Prostate gland (tissue), 2 donors: Measurements from ENCODE around the gene SYT13. TPM values are rescaled to one million over a fixed set of nuclear protein-coding genes. Genes with fewer than 3 reads are reported as not detected.

Experiments
- DNase-seq: peaks from one replicate; pipeline ENCODE4 v3.0.0-alpha.2; 2019; ENCODE audit warnings: low spot score
- H3K27ac ChIP-seq, 2 donors: fragments of 200-600 bp; sonication (generic); 2 replicates each; pipeline ENCODE4 v1.5.1; 2017 to 2019
- H3K27me3 ChIP-seq: fragments of 200-600 bp; sonication (generic); replicated peaks from 2 replicates; pipeline ENCODE4 v1.5.1; 2019; ENCODE audit not compliant: insufficient read depth
- H3K36me3 ChIP-seq, 2 donors: fragments of 200-600 bp; sonication (generic); 1 replicate in 1 of 2; 2 replicates in 1 of 2; pipeline versions ENCODE4 v1.5.1 to v1.8.1; 2017 to 2019
- H3K4me1 ChIP-seq: fragments of 200-600 bp; sonication (generic); replicated peaks from 2 replicates; pipeline ENCODE4 v1.5.1; 2019
- H3K4me3 ChIP-seq, 2 donors: fragments of 200-600 bp; sonication (generic); 2 replicates each; pipeline ENCODE4 v1.5.1; 2017 to 2019
- H3K9me3 ChIP-seq: fragments of 200-600 bp; sonication (generic); 2 replicates; pipeline ENCODE4 v1.5.1; 2017
- POLR2A ChIP-seq: fragments of 450-650 bp; IDR thresholded peaks from one replicate; pipeline ENCODE4 v1.6.1; 2016; ENCODE audit warnings: antibody characterized with exemption, mild to moderate bottlenecking
- POLR2AphosphoS5 ChIP-seq: sonication (generic); formaldehyde crosslinking; IDR thresholded peaks from one replicate; pipeline ENCODE4 v1.6.1; 2017; ENCODE audit warnings: antibody characterized with exemption
- WGBS: methylation state at CpG from one replicate; pipeline ENCODE4 v1.1.5; 2018; 5-methylcytosine and 5-hydroxymethylcytosine counted together
- intact Hi-C: fragments of 100-400 bp; cut with DNase I; formaldehyde crosslinking; loops from one replicate; pipeline ENCODE4 v1.14.2; 2022
- total RNA-seq, 2 donors: library from RNA; depleted of rRNA; stranded (reverse); fragments of >200 nt; gene quantifications; one replicate each; pipeline ENCODE4 v1.1.0, GENCODE V29; 2016
- TF ChIP-seq, protein P1 (sequence below), 4 experiments: fragments of 200-600 bp in 2 of 4; fragments of 450-650 bp in 2 of 4; sonication (generic) in 2 of 4; IDR thresholded peaks; 1 replicate in 3 of 4; 2 replicates in 1 of 4; pipeline ENCODE4 v1.5.1; 2016 to 2019; ENCODE audit warnings: antibody characterized with exemption in 4 of 4, mild to moderate bottlenecking in 2 of 4, moderate library complexity in 2 of 4

SYT13 gene
- total RNA-seq, 2 donors from 2014 or later, result 0.80 to 4.8 TPM

DNA sequence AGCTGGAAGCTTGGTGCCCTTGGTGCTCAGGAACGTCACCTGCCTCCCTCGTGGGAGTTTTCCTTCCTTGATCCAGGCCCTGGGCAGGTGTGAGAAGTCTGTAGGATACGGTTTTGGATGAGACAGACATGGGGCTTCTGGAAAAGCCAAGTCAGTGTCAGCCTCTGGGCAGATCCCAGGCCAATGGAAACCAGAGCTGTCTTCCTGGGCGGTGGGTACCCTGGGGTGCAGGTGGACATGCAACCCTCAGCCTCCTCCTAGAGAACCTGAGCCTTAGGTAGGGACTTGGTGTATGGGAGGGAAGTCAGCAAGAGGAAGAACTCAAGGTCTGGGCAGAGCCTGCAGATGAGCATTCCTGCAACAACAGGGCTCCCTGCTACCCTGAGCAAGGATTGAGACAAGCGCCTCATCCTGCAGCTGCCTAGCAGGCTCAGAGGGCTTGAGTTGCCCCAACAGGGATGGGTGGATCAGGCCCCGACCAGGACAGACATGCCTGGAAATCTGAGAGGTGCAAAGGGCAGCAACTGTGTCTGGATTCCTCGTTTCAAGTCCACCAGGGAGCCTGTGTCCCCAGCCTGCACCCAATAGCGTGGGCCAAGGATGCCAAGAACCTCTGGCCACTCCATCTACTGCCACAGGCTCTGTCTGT, 37.6 kb upstream of the SYT13 start:
- WGBS, result 79% methylated on average over 8 of the region's 8 CpGs
- TF ChIP-seq POLR2AphosphoS5, result no peak
- TF ChIP-seq POLR2A, result no peak
- TF ChIP-seq, protein P1, sequence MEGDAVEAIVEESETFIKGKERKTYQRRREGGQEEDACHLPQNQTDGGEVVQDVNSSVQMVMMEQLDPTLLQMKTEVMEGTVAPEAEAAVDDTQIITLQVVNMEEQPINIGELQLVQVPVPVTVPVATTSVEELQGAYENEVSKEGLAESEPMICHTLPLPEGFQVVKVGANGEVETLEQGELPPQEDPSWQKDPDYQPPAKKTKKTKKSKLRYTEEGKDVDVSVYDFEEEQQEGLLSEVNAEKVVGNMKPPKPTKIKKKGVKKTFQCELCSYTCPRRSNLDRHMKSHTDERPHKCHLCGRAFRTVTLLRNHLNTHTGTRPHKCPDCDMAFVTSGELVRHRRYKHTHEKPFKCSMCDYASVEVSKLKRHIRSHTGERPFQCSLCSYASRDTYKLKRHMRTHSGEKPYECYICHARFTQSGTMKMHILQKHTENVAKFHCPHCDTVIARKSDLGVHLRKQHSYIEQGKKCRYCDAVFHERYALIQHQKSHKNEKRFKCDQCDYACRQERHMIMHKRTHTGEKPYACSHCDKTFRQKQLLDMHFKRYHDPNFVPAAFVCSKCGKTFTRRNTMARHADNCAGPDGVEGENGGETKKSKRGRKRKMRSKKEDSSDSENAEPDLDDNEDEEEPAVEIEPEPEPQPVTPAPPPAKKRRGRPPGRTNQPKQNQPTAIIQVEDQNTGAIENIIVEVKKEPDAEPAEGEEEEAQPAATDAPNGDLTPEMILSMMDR (IDR thresholded peaks at IDR 0.05), result no peak
- H3K4me3 ChIP-seq, result no peak overlapping the region
- intact Hi-C loops, result no loop called here
- no peaks in the 10 kb centered on the region for H3K9me3 ChIP-seq
- DNase-seq, result no peak
- no peaks in the 10 kb centered on the region for H3K4me1 ChIP-seq
- no peaks in the 10 kb centered on the region for H3K36me3 ChIP-seq
- H3K27me3 ChIP-seq, result peaks cover 2% of the 10 kb centered on the region
- no peak overlapping the region for H3K27ac ChIP-seq

DNA sequence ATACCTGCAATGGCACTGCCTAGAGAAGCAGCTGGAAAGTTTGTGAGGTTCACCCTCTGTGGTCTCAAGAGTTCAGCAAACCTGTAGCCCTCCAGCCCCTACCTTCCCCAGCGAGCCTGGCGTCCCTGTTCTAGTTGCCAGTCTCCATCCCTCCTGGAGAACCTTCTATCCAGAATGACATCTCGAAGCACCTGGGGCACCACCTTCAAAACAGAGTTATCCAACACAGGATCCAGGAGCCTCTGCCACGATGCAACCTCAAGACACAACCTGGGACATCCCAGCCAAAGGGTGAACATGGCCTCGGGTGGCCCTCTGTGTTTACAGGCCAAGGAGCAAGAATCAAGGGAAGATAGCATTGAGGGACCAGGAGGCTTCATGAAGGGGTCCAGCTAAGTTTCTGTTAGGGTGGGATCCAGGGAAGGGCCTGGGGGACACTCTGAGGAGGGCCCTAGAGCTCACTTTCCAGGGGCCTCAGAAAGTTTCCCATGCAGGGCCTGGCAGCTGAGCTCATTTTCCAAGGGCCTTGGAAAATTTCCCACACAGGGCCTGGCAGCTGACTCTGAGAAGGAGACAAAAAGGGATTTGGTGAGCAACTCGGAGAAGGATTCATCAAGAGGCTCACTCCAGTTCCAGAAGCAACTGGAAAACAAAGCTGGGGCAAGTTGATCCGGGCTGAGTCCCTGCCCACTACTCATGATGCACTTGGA, 36.9 kb upstream of the SYT13 start:
- intact Hi-C loops, result no loop called here

DNA sequence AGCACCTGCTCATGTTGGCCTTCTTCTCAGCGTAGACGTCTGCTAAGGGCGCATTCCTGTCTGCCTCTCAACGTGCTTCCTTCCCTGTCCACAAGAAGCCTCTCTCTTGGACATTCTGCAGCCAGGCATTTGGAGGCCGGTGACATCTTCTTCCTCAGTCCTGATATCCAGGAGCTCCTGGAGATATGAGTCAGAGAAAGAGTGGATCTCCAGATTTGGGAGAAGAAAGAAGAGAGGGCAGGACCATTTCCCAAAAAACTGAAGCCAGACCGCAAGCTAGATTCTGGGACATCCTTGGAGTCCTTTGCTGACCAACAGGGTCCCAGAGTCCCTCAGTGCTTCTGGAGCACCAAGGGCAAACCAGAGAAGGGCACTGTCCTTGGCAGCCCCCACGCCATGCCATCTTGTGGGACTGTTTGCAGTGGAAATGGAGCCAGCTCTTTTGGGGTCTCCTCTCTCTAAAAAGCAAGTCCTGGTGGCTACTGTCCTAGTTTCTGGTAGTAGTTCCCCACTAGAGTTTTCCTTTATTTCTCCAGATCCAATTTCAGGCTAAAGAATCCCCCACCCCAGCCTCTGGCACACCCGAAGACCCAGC, 36.1 kb upstream of the SYT13 start:
- H3K27me3 ChIP-seq, result peaks cover 2% of the 10 kb centered on the region
- H3K4me1 ChIP-seq, result no peaks in the 10 kb centered on the region
- no peaks in the 10 kb centered on the region for H3K9me3 ChIP-seq
- DNase-seq, result no peak
- no peaks in the 10 kb centered on the region for H3K36me3 ChIP-seq
- H3K4me3 ChIP-seq, result no peak overlapping the region
- 68% methylated on average over 8 of the region's 8 CpGs for WGBS
- no peak for TF ChIP-seq POLR2AphosphoS5
- TF ChIP-seq, protein P1 (IDR thresholded peaks at IDR 0.05), result no peak
- no peak for TF ChIP-seq POLR2A
- intact Hi-C loops, result no loop called here
- no peak overlapping the region for H3K27ac ChIP-seq

More for the DNA sequence above, 36.9 kb upstream of the SYT13 start:
- H3K36me3 ChIP-seq, result no peaks in the 10 kb centered on the region
- no peaks in the 10 kb centered on the region for H3K4me1 ChIP-seq
- 71% methylated on average over 6 of the region's 7 CpGs for WGBS
- H3K9me3 ChIP-seq, result no peaks in the 10 kb centered on the region
- H3K27ac ChIP-seq, result no peak overlapping the region
- H3K4me3 ChIP-seq, result no peak overlapping the region
- no peak for DNase-seq
- TF ChIP-seq POLR2AphosphoS5, result no peak
- TF ChIP-seq POLR2A, result no peak
- TF ChIP-seq, protein P1 (IDR thresholded peaks at IDR 0.05), result no peak
- H3K27me3 ChIP-seq, result peaks cover 2% of the 10 kb centered on the region

DNA sequence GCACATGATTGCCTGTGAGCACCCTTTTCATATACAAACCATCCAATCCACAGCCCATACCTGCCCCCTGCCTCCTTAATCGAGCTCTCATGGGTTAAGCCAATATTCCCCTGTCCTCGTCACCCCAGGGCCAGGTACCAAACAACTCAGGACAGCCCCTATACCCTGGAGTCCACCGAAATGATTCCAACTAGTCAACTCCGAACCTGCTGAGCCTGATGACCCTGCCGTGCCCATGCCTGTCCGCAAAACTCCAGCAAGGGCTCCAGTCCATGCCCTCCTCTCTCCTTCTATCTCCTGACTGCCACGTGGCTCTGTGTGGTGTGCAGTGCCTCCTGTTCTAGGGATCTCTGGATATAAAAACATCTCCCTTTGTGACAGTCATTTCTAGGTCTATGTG, 35.5 kb upstream of the SYT13 start:
- intact Hi-C loops, result no loop called here
- H3K4me1 ChIP-seq, result no peaks in the 10 kb centered on the region
- no peaks in the 10 kb centered on the region for H3K36me3 ChIP-seq
- no peak for DNase-seq
- no peaks in the 10 kb centered on the region for H3K9me3 ChIP-seq
- 84% methylated on average over 7 of the region's 7 CpGs for WGBS
- peaks cover 2% of the 10 kb centered on the region for H3K27me3 ChIP-seq
- H3K4me3 ChIP-seq, result no peak overlapping the region
- TF ChIP-seq POLR2AphosphoS5 (no peak), POLR2A (no peak)
- TF ChIP-seq, protein P1 (IDR thresholded peaks at IDR 0.05), result no peak
- H3K27ac ChIP-seq, result no peak overlapping the region
